HG03280 (cell line): Measurements from ENCODE around the gene IL22RA2.
"Not testable (repeated sequence)": the region's sequence is repeated elsewhere in the genome, so short reads cannot be mapped to it uniquely, and the experiment has no call there.

ENCODE experiments used
- ATAC-seq: cut with Tn5 transposase; IDR thresholded peaks from one replicate; pipeline ENCODE4 v1.9.1; 2021; ENCODE audit warnings: mild to moderate bottlenecking, moderate library complexity; ENCODE audit not compliant: unreplicated experiment

Gene IL22RA2, protein sequence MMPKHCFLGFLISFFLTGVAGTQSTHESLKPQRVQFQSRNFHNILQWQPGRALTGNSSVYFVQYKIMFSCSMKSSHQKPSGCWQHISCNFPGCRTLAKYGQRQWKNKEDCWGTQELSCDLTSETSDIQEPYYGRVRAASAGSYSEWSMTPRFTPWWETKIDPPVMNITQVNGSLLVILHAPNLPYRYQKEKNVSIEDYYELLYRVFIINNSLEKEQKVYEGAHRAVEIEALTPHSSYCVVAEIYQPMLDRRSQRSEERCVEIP

DNA sequence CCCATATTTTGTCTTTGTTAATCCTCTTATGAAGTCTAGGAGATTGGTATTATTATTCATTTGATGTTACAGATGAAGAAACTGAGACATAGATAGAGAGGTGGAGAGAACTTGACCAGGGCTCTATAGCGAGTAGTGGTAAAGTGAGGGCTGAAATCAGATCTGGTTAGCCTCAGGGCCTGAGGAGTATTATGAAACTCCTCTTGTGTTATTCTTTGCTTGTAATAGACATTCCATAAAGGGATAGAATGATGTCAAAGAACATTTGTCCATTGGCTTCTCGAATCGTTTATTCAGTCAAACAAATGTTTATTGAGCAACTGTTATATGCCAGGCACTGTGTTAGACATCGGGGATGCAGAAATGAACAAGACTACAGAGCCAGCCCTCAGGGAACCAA is at the start of gene IL22RA2:
Gene IL22RA2 (minus strand): TSS at position 144 of the 400 bp plus-strand sequence. CDS start 11,895 bp downstream, outside the sequence.
- ATAC-seq = no peak

DNA sequence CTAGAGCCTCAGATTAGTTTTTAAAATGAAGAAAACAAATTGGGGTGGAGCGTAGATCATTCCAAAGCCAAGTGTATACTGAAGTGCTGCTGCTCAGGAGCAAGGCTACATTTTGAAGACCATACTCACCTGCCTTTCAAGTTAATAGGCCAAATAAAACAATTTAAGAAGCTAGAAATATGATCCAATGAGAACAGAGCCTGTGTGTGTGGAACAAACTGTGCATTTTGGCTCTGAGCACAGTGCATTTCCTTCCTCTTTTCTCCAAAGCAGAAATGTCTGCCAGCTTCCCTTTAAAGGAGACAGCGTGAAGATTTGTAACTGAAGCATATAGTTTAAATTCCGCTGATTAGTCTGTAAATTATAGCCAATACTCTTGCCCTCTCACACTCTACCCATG is 48.9 kb upstream of the IL22RA2 start:
- ATAC-seq = no peak

DNA sequence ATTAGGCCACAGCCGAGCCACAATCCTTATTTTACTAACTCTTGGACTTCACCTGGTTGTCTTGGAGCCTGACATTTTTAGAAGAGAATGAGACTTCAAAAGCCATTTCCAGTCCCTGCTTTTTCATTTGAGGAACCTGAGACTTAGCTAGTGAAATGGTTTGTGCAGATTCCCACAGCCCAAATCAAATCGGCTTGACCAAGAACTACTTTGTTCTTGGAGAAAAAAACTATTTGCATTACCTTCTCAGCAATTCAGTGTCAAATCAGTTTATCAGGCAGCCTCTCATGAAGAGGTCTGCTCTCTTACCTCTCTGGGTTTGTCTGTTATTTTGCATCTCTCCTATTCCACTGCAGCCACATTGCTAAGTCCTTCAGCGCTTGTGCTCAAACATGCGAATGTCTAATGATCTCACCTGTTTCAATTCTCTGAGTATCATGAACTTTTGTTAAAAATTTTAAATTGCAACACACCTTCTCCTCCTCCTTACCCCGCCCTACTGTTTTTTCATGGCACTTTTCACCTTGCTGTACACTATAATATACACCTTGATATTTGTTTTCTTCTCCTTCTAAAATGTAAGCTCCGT is 46.3 kb upstream of the IL22RA2 start:
- peak; percentile 1 for ATAC-seq

DNA sequence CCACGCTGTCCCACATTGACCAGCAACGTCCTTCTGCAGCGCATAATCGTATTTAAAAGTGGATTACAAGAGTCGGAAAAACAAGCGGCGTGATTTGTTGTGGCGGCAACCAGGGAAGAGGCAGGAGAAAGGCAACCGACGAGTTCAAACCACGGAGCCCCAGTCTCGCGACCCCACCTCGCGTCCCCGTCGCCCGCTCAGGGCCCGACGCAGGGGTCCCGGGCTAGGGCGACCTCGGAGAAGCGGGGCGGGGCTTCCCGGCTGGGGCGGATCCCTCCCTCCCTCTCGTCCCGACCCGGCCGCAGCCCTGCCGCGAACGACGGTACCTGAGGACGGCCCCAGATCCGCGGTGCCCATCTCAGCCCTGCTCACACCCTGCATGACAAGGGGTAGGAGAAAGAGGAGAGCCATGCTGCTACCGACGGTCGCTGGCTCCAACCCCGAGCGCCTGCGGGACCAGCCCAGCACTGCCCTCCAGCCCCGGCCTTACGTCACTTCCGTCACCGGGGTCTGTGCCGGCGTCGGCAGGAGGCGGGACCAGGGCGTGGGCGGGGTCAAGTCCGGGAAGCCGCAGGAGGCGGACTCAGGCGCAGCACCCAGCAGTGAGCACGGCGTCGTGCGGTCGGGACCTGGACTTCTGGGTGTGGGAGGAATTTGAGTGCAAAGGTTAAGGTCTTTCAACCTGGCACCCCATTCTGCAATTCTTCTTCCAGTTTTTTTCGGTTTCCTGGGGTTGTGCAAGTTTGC is 45.6 kb upstream of the IL22RA2 start, which contains the start of gene IFNGR1:
Gene IFNGR1 (minus strand): TSS at position 469 of the 747 bp plus-strand sequence. CDS start 58 bp downstream, at position 411.
- ATAC-seq = peak; percentile 90

DNA sequence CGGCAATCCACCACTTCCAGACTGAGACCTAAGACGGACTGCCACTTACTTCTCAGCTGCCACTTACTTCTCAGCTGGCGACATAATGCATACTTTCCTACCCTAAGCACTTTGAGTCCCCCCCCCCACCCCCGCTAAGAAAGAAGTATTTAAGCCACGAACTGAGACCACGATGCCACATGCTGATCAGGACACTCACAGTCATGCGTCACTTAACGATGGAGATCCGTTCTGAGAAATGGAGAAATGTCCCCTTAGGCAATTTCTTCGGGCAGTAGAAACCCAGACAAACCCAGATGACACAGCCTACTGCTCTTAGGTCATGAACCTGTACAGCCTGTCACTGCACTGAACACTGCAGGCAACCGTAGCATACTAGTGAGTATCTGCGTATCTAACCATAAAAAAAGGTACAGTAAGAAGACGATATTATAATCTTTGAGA is 45.1 kb upstream of the IL22RA2 start:
- ATAC-seq = peak; percentile 42

DNA sequence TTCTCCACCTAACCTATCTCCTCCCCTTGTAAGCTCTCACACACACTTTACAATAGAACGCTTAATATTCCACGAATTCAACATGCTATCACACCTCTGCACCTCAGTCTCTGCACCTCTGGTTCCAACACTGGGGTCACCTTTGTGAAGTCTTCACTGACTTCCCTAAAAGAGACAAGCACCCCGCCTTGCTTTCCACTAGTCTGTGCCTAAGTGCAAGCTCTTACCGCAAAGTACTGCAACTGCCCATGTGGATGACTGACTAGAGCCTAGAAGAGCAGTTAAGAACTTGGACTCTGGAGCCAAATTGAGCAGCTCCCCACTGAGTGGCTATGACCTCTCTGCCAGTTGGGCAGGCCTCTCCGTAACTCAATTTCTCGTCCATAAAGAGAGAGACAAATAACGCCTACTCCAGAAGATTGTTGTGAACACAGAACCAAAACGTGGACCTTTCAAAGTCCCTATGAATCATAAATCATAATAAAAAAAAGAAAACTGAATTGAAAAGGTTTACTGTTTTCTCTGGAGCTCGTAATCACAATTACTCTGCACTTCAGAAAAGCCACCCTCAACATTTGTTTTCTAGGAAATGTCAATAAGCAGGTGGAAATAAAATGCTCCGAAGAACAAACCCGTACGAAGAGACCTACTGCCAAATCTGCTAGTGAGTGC is 44.5 kb upstream of the IL22RA2 start:
- ATAC-seq = no peak

DNA sequence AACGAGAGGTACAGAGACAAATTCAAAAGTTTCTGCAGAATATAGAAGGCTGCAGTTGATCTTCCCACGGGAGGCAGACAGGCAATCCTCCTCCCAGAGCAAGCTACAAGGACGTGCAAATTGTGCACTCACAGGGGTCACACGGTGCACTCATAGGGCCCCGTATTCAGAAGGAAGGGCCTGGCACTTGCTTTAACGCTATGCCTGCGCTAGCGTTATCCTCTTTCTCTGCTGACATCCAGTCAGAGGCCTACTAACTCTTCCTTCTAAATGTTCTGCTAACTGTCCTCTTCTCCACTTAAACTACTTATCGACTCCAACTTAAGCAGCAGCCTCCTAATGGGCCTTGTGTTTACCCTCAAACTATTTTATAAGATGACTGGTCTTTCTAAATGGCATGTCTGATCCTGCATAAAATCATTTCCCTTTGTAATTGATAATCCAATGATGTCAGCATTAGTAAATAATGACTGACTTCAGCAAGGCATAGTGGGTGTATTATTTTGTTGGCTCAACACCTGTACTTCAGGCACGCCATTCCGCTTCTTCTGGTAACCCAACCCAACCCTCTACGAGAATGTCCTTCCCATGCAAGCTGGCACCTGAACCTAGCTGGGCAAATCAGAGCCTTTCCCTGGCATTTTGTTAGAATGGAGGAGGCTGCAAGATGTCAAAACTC is 43.6 kb upstream of the IL22RA2 start:
- no peak for ATAC-seq

DNA sequence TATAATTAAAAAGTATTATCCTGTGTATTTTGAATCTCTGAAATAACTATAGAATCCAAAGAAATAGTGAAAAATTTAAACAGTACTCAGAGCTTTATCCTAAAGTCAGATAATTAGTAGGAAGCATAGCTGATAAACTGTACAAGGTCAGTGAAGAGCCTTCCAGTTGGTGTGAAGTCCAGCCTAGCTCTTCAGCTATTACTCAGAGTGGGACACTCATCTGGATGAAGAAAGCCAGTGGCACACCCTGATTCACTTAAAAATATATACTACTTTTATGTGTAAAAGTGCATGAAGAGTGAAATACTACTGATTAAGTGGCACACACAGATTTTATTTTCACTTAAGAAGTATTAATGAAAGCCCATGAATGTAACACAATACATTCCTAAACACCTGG is 42.7 kb upstream of the IL22RA2 start:
- ATAC-seq = no peak

DNA sequence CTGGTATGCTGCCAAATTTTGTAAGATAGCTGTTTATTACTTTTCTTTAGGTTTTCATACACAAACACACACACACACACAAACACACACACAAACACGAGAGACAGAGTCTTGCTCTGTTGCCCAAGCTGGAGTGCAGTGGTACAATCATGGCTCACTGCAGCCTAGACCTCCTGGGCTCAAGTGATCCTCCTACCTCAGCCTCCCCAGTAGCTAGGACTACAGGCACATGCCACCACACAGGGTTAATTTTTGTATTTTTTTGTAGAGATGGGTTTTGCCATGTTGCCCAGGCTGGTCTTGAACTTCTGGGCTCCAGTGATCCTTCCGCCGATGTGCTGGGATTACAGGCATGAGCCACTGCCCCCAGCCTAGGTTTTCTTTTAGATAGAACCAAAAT is 42.2 kb upstream of the IL22RA2 start:
- not testable (repeated sequence) for ATAC-seq

DNA sequence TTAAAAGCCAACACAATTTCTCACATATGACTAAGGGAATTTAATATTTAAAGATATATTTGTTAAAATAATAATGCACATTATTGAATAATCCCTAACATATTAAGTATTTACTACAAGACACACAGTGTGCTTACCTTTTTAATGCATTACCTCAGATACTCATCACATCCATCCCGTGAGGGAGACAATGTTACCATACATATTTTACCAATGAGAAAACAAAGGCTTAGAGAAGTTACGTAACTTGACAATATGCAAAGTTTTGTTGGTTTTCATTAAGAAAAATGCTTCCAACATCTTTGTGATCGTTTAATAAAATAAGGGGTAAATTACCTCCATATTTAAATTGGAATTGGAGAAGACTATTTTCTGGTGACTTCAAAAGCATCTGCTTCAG is 41.5 kb upstream of the IL22RA2 start:
- no peak for ATAC-seq

DNA sequence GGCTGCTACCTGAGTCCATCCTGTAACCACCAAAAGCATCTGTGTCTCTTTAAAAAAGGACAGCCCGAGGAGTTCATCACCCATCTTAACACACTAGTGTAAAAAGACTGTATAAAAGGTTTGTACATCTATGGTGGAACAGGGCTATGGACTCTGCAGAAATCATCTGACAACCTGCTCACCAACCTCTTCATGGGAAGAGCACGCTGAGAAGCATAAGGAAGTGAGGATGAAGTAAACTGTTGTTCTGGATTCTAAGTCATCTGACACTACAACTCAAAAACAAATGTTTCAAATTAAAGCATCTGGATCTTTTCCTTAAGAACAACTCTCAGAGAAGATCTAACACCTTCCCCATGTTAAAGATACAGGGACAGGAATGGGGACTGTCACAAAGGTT is 40.4 kb upstream of the IL22RA2 start:
- no peak for ATAC-seq

DNA sequence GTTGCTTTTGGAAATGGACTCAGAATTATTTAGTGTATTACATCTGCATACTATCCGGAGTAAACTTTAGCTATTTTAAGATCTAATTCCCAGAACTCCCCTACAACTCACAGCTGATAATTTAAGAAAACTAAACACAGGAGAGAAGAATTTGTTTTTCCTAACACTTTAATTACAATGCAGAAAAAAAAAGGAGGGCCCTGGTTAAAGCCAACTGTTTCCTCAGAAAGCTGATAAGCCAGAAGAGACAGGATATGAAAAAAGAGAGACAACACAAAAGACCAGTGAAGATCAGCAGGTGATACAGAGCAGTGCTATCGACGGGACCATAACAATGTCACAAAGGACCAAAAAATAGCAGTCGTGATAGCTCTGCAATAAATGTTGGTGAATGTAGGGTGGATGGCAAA is 39.9 kb upstream of the IL22RA2 start:
- ATAC-seq = no peak

DNA sequence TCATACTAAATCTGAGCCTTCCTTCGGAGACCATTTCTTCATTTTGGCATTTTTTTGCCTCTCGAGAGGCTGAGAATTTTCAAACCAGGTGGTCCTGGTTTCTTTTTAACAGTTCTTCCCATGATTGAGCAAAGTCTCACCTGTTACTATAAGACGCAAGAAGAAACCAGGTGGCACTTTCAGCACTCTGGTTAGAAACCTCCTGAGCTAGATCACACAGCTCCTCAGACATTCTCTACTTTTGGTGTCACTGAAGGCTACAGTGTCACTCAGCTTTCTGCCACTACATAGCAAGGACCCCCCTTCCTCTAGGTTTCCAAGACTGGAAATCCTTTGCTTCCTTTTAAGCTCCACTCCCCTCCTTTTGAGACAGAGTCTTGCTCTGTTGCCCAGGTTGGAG is 38.5 kb upstream of the IL22RA2 start:
- ATAC-seq = no peak

DNA sequence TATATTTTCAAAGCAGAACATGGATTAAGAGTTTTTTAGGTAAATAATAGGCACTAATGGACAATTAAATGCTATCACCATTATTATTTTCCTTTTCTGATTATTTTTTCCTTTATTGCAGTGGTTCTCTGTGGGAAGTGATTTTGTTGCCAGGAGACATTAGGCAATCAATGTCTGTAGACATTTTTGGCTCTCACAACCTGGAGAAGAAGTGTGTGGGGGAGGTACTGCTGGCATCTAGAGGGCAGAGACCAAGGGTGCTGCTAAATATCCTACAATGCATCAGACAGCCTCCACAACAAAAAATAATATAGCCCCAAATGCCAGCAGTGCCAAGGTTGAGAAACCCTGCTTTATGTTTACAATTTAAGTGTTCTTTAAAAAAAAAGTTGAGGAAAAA is 37.5 kb upstream of the IL22RA2 start:
- no peak for ATAC-seq

DNA sequence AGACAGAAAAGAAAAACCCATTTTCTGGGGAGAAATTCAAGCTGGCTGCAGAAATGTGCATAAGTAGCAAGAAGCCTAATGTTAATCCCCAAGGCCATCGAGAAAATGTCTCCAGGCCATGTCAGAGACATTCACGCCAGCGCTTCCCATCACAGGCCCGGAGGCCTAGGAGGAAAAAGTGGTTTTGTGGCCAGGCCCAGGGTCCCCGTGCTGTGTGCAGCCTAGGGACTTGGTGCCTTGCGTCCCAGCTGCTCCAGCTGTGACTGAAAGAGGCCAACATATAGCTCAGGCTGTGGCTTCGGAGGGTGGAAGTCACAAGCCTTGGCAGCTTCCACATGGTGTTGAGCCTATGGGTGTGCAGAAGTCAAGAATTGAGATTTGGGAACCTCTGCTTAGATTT is 34.8 kb upstream of the IL22RA2 start:
- no peak for ATAC-seq

DNA sequence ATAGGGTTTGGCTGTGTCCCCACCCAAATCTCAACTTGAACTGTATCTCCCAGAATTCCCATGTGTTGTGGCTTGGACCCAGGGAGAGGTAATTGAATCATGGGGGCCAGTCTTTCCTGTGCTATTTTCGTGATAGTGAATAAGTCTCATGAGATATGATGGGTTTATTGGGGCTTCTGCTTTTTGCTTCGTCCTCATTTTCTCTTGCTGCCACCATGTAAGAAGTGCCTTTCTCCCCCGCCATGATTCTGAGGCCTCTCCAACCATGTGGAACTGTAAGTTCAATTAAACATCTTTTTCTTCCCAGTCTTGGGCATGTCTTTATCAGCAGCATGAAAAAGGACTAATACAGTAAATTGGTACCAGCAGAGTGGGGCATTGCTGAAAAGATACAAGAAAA is 34.0 kb upstream of the IL22RA2 start:
- not testable (repeated sequence) for ATAC-seq

DNA sequence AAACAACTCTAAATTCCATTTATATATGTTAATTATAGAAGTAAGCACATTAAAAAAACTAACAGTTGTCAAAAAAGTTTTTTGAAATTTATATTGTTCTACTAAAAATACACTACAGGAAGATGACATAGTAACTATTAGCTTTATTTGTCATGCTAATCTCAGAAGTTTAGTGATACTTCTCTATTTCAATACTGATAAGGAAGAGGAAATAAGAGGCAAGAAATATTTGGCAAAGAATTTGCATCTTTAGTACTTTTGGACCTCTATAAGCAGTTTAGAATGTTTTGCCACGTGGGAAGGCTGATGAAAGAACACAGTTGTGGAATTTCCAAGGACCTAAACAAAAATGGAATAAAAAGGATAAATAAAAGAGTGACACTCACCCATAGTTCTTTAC is 33.1 kb upstream of the IL22RA2 start:
- no peak for ATAC-seq

DNA sequence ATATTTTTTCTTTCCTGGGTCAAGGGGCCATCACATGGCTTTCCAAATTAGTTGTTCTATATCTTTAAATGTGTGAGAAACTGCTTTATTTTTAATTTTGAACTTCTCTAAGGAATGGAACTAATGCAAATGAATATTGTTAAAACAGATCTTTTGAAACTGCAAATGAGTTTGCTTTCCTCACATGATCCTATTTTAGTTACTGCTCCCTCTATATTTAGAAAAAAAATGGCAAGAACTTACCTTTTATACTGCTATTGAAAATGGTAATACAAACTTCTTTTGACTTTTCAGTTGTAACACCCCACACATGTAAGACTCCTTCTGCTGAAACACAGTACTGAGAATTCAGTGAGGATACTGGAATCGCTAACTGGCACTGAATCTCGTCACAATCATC is 29.8 kb upstream of the IL22RA2 start:
- no peak for ATAC-seq

DNA sequence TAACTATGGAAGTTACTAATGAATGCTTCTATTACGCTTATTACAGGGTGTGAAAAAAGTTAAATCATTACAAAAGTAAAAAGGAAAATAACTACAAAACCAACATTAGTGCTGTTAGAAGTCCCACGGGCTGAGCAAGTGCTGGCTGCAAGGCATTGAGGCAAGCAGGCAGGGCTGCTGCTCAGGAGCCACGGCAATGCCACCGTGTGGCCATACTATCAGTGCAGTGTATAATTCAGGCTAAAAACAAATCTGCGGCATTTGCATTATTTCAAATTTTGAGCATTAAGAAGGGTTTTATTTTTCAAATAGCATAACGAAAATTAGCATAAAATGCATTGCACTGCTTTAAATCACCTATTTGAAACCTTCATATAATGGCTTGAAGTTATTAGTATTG is 28.6 kb upstream of the IL22RA2 start:
- no peak for ATAC-seq

DNA sequence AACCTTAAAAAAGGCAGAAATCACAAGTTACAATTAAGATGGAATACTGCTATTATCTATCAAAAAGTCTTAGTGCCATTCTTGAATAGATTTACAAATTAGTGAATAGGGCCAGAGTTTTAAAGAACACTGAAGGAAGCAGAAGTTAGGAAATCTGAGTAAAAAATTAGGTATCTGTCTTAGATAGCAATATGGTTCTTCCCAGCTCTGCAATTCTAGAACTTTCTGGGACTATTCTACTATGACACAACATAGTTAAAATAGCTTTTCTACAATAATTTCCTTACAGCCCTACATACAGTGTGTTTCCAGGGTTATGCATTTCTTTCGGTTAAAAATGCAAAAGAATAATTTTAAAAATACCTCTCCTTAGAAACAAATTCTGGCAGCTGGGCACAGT is 27.6 kb upstream of the IL22RA2 start:
- ATAC-seq = no peak

DNA sequence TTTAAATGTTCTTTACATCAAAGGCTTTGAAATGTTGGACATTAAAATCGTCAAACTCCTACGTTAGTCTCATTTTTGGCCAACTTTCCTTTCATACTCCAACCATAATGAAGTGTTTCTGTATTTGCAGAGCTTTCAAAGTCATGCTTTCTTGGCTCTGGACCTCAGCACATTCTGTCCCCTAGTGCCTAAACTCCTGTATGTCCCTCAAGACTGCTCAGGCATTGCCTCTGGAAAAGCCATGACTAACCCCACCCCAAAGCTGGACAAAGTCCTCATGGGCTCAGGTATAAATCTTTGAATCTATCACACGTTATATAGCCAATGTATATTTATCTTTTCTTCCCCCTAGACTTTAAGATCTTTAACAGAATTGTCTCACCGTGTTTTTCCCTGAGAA is 26.8 kb upstream of the IL22RA2 start:
- ATAC-seq = no peak
